ENCODE data around the gene SH3BP2. TPM values are rescaled to one million over a fixed set of nuclear protein-coding genes. Genes with fewer than 3 reads are reported as not detected.

Gene SH3BP2
- total RNA-seq, 2 donors from 2014 or later = 24.3 to 41.3 TPM

DNA sequence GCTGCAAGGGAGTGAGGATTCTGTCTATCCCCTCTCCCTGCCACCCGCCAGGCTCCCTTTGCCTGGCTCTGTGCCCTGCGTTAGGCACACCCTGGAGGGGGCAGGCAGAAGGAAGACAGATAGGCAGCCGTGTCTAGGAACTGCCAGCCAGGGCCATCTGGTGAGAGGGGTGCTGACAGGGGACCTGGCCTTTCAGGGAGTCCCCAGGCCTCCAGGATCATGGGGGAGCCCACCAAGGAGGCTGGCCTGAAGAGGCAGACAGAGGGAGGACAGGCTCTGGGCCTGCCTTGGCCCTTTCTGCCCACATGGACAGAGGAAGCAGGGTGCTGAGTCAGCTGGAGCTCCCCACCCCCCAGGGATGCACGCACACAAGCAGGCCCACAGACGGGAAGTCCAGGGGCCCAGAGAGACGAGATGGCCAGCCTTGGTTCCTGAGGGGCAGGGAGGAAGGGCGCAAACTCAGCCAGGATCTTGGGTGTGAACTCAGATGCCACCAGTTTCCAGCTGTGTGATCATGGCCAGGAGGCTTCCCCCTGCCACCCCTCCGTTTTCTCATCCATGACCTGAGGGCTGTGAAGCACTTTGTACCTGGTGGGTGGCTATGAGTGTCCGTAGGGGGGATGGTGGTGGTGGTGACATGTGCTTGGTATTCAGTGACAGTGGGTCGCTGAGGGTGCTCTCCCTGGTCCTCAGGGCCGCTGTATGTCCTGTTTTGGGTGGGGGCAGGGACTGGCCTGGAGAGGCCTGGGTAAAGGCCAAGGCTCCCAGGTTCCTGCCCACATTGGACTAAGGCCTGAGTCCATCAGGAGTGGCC is 1.8 kb downstream of the SH3BP2 start:
- peaks cover 25% of the 10 kb centered on the region for H3K4me1 ChIP-seq (replicated peaks)
- H3K9me3 ChIP-seq = no peaks in the 10 kb centered on the region
- intact Hi-C loops (cut with DNase I) = no loop called here
- DNase-seq (ENCODE audit: low spot score) = no peak
- TF ChIP-seq POLR2A (IDR thresholded peaks at IDR 0.05) (no peak), POLR2AphosphoS5 (IDR thresholded peaks at IDR 0.05) (no peak)
- TF ChIP-seq, protein P1, sequence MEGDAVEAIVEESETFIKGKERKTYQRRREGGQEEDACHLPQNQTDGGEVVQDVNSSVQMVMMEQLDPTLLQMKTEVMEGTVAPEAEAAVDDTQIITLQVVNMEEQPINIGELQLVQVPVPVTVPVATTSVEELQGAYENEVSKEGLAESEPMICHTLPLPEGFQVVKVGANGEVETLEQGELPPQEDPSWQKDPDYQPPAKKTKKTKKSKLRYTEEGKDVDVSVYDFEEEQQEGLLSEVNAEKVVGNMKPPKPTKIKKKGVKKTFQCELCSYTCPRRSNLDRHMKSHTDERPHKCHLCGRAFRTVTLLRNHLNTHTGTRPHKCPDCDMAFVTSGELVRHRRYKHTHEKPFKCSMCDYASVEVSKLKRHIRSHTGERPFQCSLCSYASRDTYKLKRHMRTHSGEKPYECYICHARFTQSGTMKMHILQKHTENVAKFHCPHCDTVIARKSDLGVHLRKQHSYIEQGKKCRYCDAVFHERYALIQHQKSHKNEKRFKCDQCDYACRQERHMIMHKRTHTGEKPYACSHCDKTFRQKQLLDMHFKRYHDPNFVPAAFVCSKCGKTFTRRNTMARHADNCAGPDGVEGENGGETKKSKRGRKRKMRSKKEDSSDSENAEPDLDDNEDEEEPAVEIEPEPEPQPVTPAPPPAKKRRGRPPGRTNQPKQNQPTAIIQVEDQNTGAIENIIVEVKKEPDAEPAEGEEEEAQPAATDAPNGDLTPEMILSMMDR (IDR thresholded peaks at IDR 0.05) = no peak
- H3K27me3 ChIP-seq (replicated peaks; ENCODE audit: insufficient read depth) = no peaks in the 10 kb centered on the region
- H3K36me3 ChIP-seq = no peaks in the 10 kb centered on the region
- H3K4me3 ChIP-seq = peak overlapping the region in 1 of 2 donors; percentile 7
- H3K27ac ChIP-seq = peak overlapping the region; percentile 43 to 63
- WGBS = 57% methylated on average over 8 of the region's 11 CpGs

DNA sequence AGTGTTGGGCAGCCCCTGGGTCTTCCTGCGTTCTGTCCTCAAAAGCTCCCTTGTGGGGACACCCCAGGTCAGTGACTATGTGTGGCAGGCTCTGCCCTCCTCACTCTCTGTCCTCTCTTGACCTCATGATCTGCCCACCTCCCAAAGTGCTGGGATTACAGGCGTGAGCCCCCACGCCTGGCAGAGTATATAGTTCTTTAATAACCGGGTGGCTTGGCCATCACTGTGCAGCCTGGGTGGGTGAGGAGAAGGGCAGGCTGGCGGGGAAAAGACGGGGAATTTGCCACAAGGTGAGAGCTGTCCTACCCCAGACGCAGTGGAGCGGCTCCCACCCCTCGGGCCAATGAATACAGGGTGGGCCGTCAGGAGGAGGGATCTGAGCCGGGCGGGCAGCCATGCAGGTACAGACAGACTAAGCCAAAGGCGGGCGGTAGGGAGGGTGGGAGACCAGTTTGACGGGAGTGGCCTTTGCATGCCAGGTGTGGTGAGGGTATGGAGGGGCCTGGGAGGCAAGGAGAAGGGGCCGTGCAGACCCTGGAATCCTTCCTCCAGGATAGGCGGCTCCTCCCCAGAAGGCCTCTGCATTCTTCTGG is 2.5 kb downstream of the SH3BP2 start:
- intact Hi-C loops (cut with DNase I) = no loop called here
- H3K4me3 ChIP-seq = no peak overlapping the region

DNA sequence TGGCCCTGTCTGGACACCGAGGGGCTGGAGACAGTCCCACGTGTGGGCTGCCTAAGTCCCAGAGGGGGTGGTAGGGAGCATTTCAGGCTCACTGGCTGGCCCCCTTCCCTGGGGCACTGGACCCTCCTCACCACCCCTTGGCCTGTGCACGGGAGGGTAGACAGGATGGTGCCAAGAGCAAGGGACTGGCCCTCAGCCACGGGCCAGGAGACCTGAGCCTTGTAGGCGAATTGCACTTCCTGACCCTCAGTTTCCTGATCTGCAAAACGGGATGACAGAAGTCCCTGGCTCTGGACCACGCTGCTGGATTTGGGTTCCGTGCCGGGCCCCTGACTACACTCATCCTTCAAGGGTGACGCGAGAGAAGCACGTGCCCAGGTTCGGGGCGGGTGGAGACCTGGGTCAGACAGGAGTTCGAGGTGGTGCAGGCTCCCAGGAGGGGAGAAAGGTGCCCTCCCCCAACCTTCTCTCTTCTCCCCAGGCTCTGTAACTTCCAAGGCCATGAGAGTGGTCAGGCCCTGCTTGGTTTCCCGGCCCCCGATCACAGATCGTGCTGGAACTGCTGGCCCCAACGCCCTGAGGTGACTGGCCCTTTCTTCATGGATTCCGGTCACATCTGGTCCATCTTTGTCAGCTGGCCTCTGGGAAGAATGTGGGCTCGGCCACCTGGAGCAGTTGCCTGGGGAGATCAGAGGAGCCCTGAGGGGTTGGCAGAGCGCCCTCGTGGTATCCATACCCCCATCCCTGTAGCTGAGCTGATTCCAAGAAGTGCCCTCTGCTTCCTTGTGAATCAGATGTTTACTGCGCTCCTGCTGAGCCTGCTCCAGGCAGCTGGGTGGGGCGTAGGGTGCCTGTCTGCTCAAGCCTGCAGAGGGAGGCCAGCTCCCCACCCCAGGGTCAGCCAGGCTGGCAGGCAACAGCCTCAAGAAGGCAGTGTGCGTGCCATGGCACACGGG is 3.3 kb downstream of the SH3BP2 start:
- Histone ChIP-seq H3K9me3 (no peaks in the 10 kb centered on the region), H3K27ac (peak overlapping the region; percentile 63 to 76), H3K27me3 (replicated peaks; ENCODE audit: insufficient read depth) (no peaks in the 10 kb centered on the region), H3K4me1 (replicated peaks) (peaks cover 38% of the 10 kb centered on the region), H3K36me3 (no peaks in the 10 kb centered on the region), H3K4me3 (no peak overlapping the region)
- WGBS = 47% methylated on average over 25 of the region's 27 CpGs
- intact Hi-C loops (cut with DNase I) = no loop called here
- TF ChIP-seq POLR2A (IDR thresholded peaks at IDR 0.05) = peak; percentile 58
- TF ChIP-seq, protein P1 (IDR thresholded peaks at IDR 0.05) = peak in 2 of 4 experiments; percentile 4 to 25
- TF ChIP-seq POLR2AphosphoS5 (IDR thresholded peaks at IDR 0.05) = peak; percentile 69
- peak; percentile 85 for DNase-seq (ENCODE audit: low spot score)

More for the DNA sequence above, 2.5 kb downstream of the SH3BP2 start:
- peak overlapping the region in 1 of 2 donors; percentile 63 for H3K27ac ChIP-seq
- H3K4me1 ChIP-seq (replicated peaks) = peaks cover 32% of the 10 kb centered on the region
- H3K9me3 ChIP-seq = no peaks in the 10 kb centered on the region
- H3K36me3 ChIP-seq = no peaks in the 10 kb centered on the region
- 53% methylated on average over 17 of the region's 17 CpGs for WGBS
- DNase-seq (ENCODE audit: low spot score) = no peak
- no peaks in the 10 kb centered on the region for H3K27me3 ChIP-seq (replicated peaks; ENCODE audit: insufficient read depth)
- TF ChIP-seq POLR2AphosphoS5 (IDR thresholded peaks at IDR 0.05) (no peak), POLR2A (IDR thresholded peaks at IDR 0.05) (no peak)
- TF ChIP-seq, protein P1 (IDR thresholded peaks at IDR 0.05) = no peak

DNA sequence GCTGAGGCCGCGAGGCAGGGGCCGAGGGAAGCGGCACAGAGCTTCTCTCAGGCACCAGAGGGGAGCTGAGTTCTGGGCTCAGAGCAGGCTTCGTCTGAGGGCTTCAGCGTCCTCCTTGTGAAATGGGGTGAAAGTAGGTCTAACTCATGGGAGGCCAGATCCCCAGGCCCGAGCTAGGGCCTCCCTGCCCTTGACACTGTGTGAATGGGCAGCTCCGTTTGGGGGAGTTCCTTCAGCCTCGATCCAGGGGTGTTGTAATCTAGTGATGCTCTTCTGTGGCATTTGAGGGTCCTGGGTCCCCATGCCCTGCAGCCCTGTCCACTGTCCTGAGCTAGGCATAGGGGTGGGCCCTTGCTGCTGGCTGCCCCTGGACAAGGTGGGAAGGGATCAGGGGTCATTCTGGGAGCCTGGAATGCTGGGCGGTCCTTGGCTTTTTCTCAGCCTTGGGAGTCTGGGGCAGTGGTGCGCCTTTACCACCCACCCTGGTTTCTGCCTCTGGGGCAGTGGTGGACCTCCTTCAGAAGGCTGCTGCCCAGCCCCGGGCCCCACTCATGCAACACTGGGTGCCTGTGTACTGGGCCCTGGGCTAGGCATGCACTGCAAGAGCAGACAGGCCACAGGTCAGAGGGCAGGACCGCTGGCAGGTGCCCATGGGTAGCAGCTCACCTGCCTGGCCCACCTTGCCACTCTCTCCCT is 4.1 kb downstream of the SH3BP2 start:
- no peak for TF ChIP-seq POLR2AphosphoS5 (IDR thresholded peaks at IDR 0.05)
- TF ChIP-seq, protein P1 (IDR thresholded peaks at IDR 0.05) = no peak
- no peak for TF ChIP-seq POLR2A (IDR thresholded peaks at IDR 0.05)
- no peak for DNase-seq (ENCODE audit: low spot score)
- no peaks in the 10 kb centered on the region for H3K27me3 ChIP-seq (replicated peaks; ENCODE audit: insufficient read depth)
- no peaks in the 10 kb centered on the region for H3K9me3 ChIP-seq
- intact Hi-C loops (cut with DNase I) = no loop called here
- H3K4me3 ChIP-seq = no peak overlapping the region
- H3K36me3 ChIP-seq = no peaks in the 10 kb centered on the region
- 58% methylated on average over 12 of the region's 13 CpGs for WGBS
- peak overlapping the region; percentile 63 to 76 for H3K27ac ChIP-seq
- H3K4me1 ChIP-seq (replicated peaks) = peaks cover 39% of the 10 kb centered on the region

All from prostate gland (tissue), 2 donors.